Prostate gland (tissue), 2 donors: ENCODE measurements around the gene SLC22A17. TPM values are rescaled to one million over a fixed set of nuclear protein-coding genes. Genes with fewer than 3 reads are reported as not detected.
A peak's percentile ranks its signal among the peaks of the same experiment; 100 is the strongest.

Experiments
- DNase-seq: peaks from one replicate; pipeline ENCODE4 v3.0.0-alpha.2; 2019; ENCODE audit warnings: low spot score
- H3K27ac ChIP-seq, 2 donors: fragments of 200-600 bp; sonication (generic); 2 replicates each; pipeline ENCODE4 v1.5.1; 2017 to 2019
- H3K27me3 ChIP-seq: fragments of 200-600 bp; sonication (generic); replicated peaks from 2 replicates; pipeline ENCODE4 v1.5.1; 2019; ENCODE audit not compliant: insufficient read depth
- H3K36me3 ChIP-seq, 2 donors: fragments of 200-600 bp; sonication (generic); 1 replicate in 1 of 2; 2 replicates in 1 of 2; pipeline versions ENCODE4 v1.5.1 to v1.8.1; 2017 to 2019
- H3K4me1 ChIP-seq: fragments of 200-600 bp; sonication (generic); replicated peaks from 2 replicates; pipeline ENCODE4 v1.5.1; 2019
- H3K4me3 ChIP-seq, 2 donors: fragments of 200-600 bp; sonication (generic); 2 replicates each; pipeline ENCODE4 v1.5.1; 2017 to 2019
- H3K9me3 ChIP-seq: fragments of 200-600 bp; sonication (generic); 2 replicates; pipeline ENCODE4 v1.5.1; 2017
- CTCF ChIP-seq, 4 experiments: fragments of 200-600 bp in 2 of 4; fragments of 450-650 bp in 2 of 4; sonication (generic) in 2 of 4; IDR thresholded peaks; 1 replicate in 3 of 4; 2 replicates in 1 of 4; pipeline ENCODE4 v1.5.1; 2016 to 2019; ENCODE audit warnings: antibody characterized with exemption in 4 of 4, mild to moderate bottlenecking in 2 of 4, moderate library complexity in 2 of 4
- POLR2A ChIP-seq: fragments of 450-650 bp; IDR thresholded peaks from one replicate; pipeline ENCODE4 v1.6.1; 2016; ENCODE audit warnings: antibody characterized with exemption, mild to moderate bottlenecking
- POLR2AphosphoS5 ChIP-seq: sonication (generic); formaldehyde crosslinking; IDR thresholded peaks from one replicate; pipeline ENCODE4 v1.6.1; 2017; ENCODE audit warnings: antibody characterized with exemption
- WGBS: methylation state at CpG from one replicate; pipeline ENCODE4 v1.1.5; 2018; 5-methylcytosine and 5-hydroxymethylcytosine counted together
- intact Hi-C: fragments of 100-400 bp; cut with DNase I; formaldehyde crosslinking; loops from one replicate; pipeline ENCODE4 v1.14.2; 2022
- total RNA-seq, 2 donors: library from RNA; depleted of rRNA; stranded (reverse); fragments of >200 nt; gene quantifications; one replicate each; pipeline ENCODE4 v1.1.0, GENCODE V29; 2016

The SLC22A17 gene
- total RNA-seq, 2 donors from 2014 or later = 207 to 351 TPM

DNA sequence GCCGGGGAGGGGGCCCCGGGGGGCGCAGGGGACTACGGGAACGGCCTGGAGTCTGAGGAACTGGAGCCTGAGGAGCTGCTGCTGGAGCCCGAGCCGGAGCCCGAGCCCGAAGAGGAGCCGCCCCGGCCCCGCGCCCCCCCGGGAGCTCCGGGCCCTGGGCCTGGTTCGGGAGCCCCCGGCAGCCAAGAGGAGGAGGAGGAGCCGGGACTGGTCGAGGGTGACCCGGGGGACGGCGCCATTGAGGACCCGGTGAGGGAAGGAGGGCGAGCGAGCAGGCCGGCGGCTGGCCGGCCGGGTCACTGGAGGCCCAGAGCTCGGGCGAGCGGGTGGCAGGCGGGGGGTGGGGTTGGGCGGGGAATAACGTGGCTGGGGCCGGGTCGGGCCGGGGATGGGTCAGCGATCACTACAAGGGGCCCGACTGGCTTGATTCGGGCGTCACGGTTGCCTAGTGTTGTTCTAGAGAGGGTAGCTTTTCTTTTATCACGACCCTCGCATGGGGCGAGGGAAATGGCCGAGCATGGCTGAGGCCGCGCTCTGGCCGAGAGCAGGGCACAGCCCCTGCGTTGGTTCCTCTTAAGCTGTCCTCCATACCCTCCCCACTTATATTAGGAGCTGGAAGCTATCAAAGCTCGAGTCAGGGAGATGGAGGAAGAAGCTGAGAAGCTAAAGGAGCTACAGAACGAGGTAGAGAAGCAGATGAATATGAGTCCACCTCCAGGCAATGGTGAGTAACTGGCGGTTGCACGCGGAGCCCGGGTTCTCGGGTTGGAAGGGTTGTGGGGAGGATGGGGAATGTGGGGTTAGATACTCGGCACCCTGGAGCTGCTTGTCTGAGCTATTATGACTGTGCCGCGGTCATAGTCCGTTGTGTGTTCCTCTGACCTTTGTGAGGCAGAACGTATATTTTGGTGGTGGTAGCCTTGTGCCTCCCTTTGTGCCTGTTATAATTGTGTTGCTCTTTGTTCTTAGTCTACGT is 30.8 kb downstream of the SLC22A17 start:
- Histone ChIP-seq H3K9me3 (no peaks in the 10 kb centered on the region), H3K36me3 (peaks cover 0 to 7% of the 10 kb centered on the region in 2 donors), H3K27me3 (no peaks in the 10 kb centered on the region), H3K4me1 (no peaks in the 10 kb centered on the region), H3K4me3 (peak overlapping the region; percentile 96 to 98), H3K27ac (peak overlapping the region; percentile 98)
- no peak for TF ChIP-seq POLR2A
- no peak for TF ChIP-seq POLR2AphosphoS5
- TF ChIP-seq CTCF (IDR thresholded peaks at IDR 0.05) = no peak
- intact Hi-C loops = loop anchor here (2.0 to 10.0 kb wide), 3 partner anchors 15 to 243 kb away; partner anchors contain the start of genes AP1G2, BCL2L2 and NGDN
- DNase-seq = peak; percentile 18
- WGBS = 1% methylated on average over 42 of the region's 64 CpGs

DNA sequence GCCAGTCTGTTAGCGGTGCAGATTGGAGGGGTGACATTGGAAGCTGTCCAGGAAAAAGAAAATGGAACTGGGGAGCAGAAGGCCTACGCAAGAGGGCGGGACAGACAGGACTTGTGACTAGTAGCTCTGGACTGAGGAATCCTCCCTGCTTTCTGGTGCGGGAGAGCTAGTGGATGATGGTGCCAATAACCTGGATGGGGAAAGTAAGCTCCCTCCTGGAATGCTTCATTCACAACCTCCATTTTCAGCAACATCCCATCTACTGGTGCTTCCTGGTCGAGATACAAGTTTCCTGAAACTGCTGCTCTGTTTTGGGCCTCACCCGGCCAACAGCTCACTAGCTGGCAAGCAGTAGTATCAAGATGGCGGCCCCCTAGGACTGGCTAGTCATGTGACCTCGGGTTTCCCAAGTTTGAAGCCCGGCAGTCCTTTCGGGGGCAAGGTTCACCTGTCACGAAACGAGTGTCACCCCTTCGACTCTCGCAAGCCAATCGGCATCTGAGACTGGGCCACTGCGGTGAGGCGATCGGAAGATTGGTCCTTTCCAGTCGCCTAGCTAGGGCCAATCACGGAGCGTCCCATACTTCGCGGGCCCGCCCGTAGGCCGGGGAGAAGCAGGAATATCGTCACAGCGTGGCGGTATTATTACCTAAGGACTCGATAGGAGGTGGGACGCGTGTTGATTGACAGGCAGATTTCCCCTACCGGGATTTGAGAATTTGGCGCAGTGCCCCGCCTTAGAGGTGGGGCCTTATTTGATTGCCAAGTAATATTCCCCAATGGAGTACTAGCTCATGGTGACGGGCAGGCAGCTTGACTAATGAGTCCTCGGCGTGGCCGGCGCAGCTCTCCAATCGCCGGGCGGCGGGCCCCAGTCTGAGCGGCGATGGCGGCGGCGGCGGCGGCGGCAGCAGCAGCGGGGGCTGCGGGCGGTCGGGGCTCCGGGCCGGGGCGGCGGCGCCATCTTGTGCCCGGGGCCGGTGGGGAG is 31.8 kb downstream of the SLC22A17 start, which contains the start of gene PABPN1:
TSS of gene PABPN1 (plus strand) at position 874 of the 988 bp plus-strand sequence. CDS start at position 887, 13 bp downstream.
- WGBS = 4% methylated on average over 44 of the region's 63 CpGs

DNA sequence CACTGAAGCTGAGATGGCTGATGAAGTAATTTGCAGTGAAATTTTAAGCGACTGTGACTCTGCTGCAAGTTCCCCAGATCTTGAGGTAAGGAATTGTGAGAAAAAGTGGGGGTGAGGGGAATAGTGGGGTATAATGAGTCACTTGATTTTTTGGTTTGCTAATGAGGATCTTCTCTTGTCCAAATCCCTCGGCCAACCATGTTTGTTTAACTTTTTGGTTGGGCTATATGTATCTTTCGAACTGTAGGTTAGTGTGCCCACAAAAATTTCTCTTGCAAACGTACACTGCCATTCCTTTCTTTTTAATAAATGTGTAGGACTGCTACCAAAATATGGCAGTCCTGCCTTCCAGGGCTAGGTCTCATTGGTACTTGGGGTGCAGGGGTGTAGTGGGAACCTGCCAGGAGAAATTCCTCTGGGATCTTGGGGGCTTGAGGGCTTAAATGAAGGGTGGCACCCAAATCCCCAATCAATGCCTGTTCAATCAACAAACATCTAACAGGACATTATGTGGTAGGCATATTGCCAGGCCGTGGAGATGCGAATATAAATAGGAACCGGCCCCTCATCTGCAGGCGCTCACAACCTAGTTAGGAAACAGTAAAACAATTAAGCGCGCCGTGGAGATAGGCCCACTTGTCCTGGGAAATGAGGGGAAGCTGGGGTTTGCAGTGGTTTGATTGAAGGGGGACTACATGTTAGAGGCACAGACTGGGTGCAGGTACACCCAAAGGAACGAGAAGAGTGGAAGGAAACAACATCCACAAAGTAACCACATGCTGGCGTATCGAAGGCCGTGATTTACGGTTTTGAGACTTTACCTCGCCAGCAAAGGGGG is 32.7 kb downstream of the SLC22A17 start:
- Histone ChIP-seq H3K4me1 (no peaks in the 10 kb centered on the region), H3K27ac (peak overlapping the region; percentile 91 to 98), H3K4me3 (peak overlapping the region in 1 of 2 donors; percentile 28), H3K36me3 (peaks cover 0 to 6% of the 10 kb centered on the region in 2 donors), H3K27me3 (no peaks in the 10 kb centered on the region), H3K9me3 (no peaks in the 10 kb centered on the region)
- TF ChIP-seq CTCF (IDR thresholded peaks at IDR 0.05) = no peak
- intact Hi-C loops = loop anchor here (2.0 to 10.0 kb wide), 3 partner anchors 13 to 245 kb away; partner anchors contain the start of genes AP1G2, BCL2L2 and NGDN
- DNase-seq = no peak
- WGBS = 82% methylated on average over 17 of the region's 17 CpGs

More for the DNA sequence above, 31.8 kb downstream of the SLC22A17 start, which contains the start of gene PABPN1:
- DNase-seq = peak; percentile 100
- peak; percentile 98 for TF ChIP-seq POLR2AphosphoS5
- peak; percentile 68 for TF ChIP-seq POLR2A
- TF ChIP-seq CTCF (IDR thresholded peaks at IDR 0.05) = peak in 1 of 4 experiments; percentile 5
- peak within 1 kb of the TSS; percentile 96 to 98 for H3K4me3 ChIP-seq
- H3K4me1 ChIP-seq = no peaks in the 10 kb centered on the region
- no peaks in the 10 kb centered on the region for H3K9me3 ChIP-seq
- H3K36me3 ChIP-seq = peaks cover 0 to 7% of the 10 kb centered on the region in 2 donors
- peak within 1 kb of the TSS; percentile 98 for H3K27ac ChIP-seq
- H3K27me3 ChIP-seq = no peaks in the 10 kb centered on the region
- intact Hi-C loops = loop anchor here (2.0 to 10.0 kb wide), 3 partner anchors 14 to 244 kb away; partner anchors contain the start of genes AP1G2, BCL2L2 and NGDN

GRCh38 chr14:23316300-23316699 is 36.4 kb downstream of the SLC22A17 start:
- intact Hi-C loops = no loop called here
- WGBS = 90% methylated on average over 5 of the region's 5 CpGs
- no peak for DNase-seq

More at GRCh38 chr14:23316300-23316699, 36.4 kb downstream of the SLC22A17 start:
- no peaks in the 10 kb centered on the region for H3K4me1 ChIP-seq
- no peaks in the 10 kb centered on the region for H3K9me3 ChIP-seq
- no peak overlapping the region for H3K4me3 ChIP-seq
- H3K27ac ChIP-seq = no peak overlapping the region
- no peaks in the 10 kb centered on the region for H3K36me3 ChIP-seq
- no peak for TF ChIP-seq POLR2AphosphoS5
- no peak for TF ChIP-seq CTCF (IDR thresholded peaks at IDR 0.05)
- no peak for TF ChIP-seq POLR2A
- H3K27me3 ChIP-seq = no peaks in the 10 kb centered on the region
